Erythroblast (primary cell): ENCODE measurements around the gene PTRHD1.

Source experiments
- GATA1 ChIP-seq: IDR thresholded peaks from 2 replicates; pipeline ENCODE4 v1.6.1; 2011; ENCODE audit warnings: low read depth, mild to moderate bottlenecking, control low read depth, low read length, moderate library complexity
- POLR2A ChIP-seq: IDR thresholded peaks from 2 replicates; pipeline ENCODE4 v1.6.1; 2011; ENCODE audit warnings: mild to moderate bottlenecking, low read length

DNA sequence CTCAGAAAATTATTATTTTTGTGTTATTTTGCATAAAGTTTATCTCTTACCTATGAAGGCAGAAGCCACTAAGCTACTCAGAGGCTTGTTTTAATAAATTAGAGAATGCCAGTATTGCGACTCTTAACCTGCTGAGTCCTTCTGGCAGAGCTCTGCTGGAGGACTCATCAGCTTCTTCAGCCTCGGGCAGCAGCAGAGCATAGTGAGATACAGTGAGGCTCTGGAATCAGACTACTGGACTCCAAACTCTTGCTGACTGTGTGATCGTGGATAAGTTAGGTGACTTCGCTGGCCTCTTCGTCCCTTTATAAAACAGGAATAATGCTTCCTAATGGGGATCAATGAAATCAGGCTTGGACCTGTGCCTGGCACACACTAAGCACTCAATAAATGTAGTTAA, 1.7 kb downstream of the PTRHD1 start:
- TF ChIP-seq POLR2A (no peak), GATA1 (no peak)
